ENCODE data around the gene GHR.

GRCh38 chr5:42718591-42718990, 295.4 kb downstream of the GHR start:
- TF ChIP-seq POLR2A (IDR thresholded peaks at IDR 0.05) (no peak), CTCF (IDR thresholded peaks at IDR 0.05) (no peak)
